ENCODE data around the gene PPT2. TPM values are rescaled to one million over a fixed set of nuclear protein-coding genes. Genes with fewer than 3 reads are reported as not detected.

The PPT2 gene, protein sequence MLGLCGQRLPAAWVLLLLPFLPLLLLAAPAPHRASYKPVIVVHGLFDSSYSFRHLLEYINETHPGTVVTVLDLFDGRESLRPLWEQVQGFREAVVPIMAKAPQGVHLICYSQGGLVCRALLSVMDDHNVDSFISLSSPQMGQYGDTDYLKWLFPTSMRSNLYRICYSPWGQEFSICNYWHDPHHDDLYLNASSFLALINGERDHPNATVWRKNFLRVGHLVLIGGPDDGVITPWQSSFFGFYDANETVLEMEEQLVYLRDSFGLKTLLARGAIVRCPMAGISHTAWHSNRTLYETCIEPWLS
- 15.6 TPM for total RNA-seq
- long read RNA-seq, transcript PPT2-244 (9 exons, 2,053 nt) = major isoform, 8 of 16 reads
- long read RNA-seq, partial matches to known transcripts = 5 of 16 reads
- long read RNA-seq, other reads (novel, unspliced or antisense) = 1 of 16 reads

DNA sequence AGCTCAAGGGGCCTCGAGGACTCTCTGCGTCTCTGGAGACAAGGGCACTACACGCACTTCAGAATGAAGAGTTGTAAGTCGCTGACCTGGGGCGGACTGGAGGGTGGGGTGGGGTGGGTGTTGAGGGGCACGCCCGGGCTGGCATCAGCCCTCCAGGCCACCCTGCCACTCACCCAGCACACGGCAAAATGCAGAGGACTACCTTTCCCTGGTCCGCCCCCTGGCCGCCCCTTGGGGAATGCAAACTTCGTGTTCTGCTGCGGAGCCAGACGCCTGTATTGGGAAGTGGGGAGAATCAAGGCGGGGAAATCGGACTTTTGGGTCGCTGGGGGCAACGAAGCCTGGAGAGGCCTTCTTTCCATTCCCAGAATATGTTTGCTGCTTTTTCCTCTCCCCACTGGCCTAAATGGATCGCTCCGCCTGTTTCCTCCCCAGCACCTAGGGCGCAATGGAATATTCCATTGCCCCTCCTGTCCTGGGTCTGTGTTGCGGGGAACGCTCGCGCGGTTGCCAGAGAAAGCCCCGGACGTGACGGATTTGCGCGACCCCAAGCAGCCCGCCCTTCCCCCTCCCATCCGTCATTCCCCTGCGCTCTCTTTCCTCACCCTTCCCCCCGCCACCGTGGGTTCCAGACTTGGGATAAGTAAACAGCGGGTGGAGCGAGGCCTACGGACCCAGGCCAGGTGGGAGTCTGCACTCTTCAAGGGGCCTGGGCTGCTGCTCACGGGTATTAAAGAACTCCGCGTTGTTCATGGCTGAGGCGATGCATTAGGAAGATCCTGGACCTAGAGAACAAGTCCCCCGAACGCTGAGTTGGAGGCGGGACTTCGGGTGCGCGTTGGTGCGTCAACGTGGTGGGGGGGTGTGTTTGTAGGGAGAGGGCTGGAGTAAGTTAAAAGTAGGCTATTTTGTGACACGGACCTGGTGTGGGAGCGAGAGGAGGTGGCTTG is at the start of gene PPT2:
Gene PPT2, plus strand, starts transcription at position 578 of the 950 bp plus-strand sequence. CDS start 454 bp downstream, outside the sequence.
- intact Hi-C loops (cut with DNase I) = loop anchor here (1.0 to 2.0 kb wide), 3 partner anchors 23 to 41 kb away; partner anchors contain the start of gene AGPAT1
- DNase-seq (ENCODE audit: low spot score) = peak; percentile 91

DNA sequence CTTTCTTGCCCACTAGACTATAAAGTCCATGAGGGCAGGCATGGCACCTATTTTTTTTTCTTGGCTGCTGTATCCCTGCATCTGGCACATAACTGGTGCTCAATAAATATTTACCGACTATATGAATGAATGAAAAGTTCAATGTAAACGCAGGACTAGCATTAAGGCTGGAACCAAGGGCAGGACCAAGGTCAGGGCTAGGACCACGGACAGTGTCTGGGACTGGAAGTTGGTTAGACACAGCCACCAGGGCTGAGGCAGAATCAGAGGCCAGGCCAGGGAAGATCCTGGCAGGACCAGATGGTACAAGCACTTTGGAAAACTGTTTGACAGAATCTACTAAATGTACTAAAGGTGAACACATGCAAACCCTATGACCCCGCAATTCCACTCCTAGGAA is 48.5 kb upstream of the PPT2 start:
- DNase-seq (ENCODE audit: low spot score) = no peak
- intact Hi-C loops (cut with DNase I) = no loop called here

DNA sequence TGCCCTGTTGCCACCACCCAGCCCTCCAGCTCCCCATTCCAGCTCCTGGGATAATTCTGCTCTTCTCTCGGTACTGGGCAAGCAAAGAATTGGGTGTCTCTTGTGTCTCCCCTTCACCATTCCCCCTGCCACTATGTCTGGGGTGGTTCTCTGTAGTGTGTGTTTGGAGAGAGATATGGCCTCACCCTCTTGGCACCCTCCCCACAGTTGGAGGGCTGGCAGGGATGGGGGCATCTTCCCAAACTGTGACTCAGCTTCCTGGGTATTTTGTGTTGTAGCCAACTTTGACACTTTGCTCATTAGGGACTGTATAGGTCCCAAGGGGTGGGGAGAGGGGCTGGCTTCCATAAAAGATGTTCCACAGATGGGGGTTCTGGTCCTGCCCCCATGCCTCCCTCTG is 46.5 kb upstream of the PPT2 start:
- intact Hi-C loops (cut with DNase I) = no loop called here
- no peak for DNase-seq (ENCODE audit: low spot score)

DNA sequence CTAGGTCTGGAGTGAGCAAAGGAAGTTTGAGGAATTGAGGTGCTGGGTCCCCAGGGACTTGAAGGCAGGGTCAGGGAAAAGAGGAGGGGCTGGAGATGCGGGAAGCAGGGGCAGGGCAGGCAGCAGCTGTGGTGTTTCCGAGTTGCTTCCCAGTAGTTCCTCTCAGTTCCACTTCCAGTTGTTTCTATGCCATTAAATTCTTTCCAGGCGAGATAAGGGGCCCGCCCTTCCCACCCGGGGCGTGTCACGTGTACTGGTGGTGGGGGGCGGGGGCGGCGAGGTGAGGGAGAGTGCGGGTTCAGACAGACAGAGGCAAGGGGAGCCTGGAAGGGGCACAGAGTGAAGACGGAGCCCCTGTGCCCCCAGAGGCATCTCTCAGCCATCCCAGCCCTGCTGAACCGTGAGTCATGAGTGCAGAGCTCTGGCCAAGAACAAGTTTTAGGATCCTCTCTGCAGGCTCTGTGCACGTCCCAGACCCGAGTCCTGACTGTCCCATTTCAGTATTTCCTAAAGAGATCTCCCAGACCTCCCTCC is 45.8 kb upstream of the PPT2 start:
- intact Hi-C loops (cut with DNase I) = loop anchor here (2.0 kb wide), 1 partner anchor 61 kb away; no protein-coding TSS in a partner anchor

DNA sequence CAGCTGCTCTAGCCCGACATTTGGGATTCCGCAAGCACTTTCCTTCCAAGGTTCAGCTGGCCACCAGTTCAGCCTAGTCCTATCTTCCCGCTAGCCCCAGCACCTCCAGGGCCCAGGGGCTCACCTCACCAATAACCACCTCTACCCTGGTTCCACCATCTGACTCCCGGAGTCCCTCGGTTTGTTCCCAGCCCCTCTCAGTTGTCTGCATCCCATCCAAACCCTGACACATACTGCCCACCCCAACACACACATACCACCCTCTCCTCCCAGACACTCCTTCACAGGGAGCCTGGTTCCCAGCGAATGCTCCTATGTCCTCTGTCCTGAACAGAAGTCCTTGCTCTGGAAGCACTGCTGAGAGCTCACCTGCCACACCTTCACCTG is 45.2 kb upstream of the PPT2 start:
- DNase-seq (ENCODE audit: low spot score) = no peak
- intact Hi-C loops (cut with DNase I) = loop anchor here (2.0 kb wide), 1 partner anchor 62 kb away; no protein-coding TSS in a partner anchor

More for the DNA sequence above, 45.8 kb upstream of the PPT2 start:
- DNase-seq (ENCODE audit: low spot score) = peak; percentile 79

DNA sequence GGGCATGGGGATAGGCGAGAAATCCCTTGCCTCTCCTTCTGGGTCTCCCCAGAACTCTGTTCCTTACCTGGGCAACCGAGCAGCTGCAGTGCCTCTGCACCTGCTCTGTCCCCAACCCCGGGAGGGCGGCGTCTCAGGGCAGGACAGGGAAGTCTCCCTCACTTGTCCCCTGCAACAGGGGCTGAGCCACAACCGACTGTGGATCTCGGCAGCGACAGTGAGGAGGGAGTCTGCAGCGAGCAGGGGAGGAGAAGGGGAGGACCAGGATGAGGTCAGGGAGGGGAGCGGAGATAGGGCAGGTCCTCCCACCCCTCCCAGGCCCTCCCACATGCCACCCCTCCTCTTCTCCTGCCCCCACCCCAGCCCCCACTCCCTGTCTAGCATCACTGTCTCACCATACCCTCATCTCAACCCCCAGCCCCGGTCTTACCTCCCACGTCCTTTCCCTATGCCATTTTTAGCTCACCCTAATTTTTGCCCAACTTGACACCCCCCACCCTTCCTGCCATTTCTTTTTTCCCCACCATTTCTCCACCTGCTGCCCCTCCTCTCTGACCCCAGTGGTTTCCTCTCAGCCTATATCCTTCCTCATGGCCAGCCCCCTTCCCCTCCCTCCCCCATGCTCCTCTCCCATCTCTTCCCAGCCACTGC is 44.7 kb upstream of the PPT2 start, which contains the start of gene TNXB:
Gene TNXB, minus strand, starts transcription at position 225 of the 651 bp plus-strand sequence. CDS start 11,140 bp downstream, outside the sequence.
- intact Hi-C loops (cut with DNase I) = loop anchor here (2.0 kb wide), 1 partner anchor 62 kb away; no protein-coding TSS in a partner anchor
- DNase-seq (ENCODE audit: low spot score) = no peak

DNA sequence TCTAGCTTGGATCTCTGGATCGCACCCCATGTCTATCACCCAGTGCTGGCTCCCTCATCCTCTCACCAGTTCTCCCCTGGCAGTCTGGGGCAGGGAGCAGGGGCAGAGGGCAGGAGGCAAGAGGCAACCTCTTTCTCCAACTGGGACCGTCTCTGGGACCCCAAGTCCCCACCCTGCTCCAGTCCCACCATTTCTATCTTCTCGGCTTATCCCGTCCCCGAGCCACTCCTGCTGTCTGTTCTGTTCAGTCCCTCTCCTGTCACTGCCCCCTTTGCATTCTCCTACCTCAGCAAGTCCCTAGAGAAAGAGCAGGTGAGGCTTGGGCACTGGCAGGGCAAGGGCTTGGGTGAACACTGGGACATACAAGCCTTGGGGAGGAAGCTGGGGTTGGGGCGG is 44.2 kb upstream of the PPT2 start:
- intact Hi-C loops (cut with DNase I) = loop anchor here (2.0 kb wide), 1 partner anchor 63 kb away; no protein-coding TSS in a partner anchor
- no peak for DNase-seq (ENCODE audit: low spot score)

DNA sequence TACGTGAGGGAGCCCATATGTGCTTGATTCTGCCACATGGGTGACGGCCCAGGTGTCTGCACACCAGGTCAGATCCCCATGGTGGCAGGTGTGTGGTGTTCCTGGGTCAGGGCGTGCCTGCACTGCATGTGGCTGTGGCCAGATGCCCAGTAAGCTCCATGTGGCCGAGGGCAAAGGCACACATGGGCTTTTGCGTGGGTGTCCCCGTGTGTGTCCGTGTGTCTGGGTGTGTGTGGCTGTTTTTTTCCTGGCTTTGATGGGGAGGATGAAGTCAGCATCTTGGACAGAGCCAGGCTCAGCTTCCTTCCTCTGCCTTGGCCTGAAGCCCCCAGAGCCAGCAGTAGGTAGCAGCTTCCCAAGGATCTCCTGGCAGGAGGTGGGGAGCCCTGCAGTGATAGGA is 43.3 kb upstream of the PPT2 start:
- no peak for DNase-seq (ENCODE audit: low spot score)
- intact Hi-C loops (cut with DNase I) = no loop called here

DNA sequence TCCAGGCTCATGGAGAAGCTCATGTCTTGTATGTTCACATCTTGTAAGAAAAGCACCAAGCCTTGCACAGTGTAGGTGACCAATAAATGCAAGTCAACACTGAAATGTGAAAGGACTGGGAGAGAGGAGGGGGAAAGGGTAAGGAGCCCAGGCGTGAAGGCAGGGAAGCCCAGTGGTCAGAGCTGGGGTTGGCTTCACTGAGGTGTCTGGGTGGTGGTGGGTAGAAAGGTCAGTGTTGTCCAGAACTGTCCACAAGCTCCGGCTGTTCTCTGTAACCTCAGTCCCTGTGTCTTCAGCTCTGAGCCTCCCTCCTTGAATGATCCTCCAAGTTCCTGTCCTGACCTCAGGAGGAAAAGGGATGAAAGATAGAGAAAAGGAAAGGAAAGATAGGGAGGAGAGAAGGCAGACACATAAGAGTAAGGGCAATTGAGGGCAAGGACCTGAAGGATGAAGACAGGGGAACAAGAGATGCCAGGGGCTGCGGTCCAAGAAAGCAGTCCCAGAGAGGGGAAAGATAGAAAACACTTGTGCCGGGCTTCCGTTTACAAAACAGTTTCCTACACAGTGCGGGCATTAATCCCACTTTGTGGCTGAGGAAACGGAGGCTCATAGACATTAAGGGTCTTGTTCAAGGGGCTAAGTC is 42.4 kb upstream of the PPT2 start:
- intact Hi-C loops (cut with DNase I) = no loop called here
- no peak for DNase-seq (ENCODE audit: low spot score)

DNA sequence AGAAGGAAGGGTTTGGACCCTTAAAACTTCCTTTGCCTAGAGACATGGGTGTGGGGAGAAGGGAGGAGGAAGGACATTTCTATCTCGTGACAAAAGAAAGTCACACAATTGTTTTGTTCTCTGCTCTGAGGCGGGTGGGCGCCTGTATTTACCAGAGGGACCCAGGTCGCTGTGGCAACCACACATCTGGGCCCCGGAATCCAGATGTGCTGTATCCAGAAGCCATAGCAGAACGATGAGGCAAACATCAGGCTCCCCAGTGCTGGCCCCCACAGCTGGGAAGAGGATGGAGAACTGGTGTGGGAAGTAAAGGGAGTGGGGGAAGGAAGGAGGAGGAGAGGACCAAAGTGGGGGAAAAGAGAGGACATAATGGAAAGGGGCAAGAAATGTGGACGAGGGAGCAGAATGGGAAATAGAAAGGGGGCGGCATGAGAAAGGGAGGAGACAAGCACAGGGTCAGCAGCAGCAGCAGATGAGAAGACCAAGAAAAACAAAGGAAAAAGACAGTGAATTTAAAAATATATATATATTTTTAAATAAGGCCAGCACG is 41.4 kb upstream of the PPT2 start:
- no peak for DNase-seq (ENCODE audit: low spot score)
- intact Hi-C loops (cut with DNase I) = no loop called here

DNA sequence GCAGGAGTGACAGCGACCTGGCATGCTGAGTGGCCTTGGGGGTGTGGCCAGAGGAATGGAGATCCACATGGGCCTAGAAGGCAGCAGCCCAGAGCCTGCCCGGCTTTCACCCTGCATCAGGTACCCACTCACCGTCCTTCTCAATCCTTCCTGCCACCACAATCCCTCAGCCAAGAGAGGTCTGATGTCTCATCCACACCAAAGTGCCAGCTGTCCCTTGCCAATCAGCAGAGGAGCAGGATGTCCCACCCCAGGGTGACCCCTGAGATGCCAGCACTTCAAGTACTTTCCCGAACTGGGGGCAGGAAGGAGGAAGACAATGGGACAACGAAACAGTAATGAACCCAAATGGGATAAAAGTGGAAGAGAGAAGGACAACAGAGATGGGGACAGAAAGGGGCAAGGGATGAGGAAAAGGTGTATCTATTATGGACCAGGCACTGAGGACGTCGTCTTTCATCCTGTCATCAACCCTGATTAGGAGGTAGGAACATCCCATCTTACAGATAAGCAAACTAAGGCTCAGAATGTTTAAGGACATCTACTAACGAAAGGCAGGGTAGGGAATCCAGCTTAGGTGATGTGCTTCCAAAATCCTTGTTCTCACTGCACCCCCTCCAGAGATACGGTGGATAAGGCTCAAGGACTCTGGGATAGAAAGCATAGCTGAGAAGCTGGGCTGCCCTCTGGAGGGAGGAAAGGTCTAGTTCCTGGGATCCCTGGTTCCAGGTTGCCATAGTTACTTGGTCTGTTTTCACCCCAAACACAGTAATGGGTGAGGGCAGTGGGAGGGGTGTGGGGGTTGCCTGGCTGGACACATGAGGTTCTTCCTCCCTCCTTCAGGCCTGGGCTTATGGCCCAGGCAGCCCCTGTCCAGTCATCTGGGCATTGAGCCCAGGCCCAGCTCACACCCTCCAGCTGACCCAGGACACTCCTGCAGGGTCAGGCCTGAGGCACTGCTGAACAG is 40.3 kb upstream of the PPT2 start:
- DNase-seq (ENCODE audit: low spot score) = peak; percentile 83
- intact Hi-C loops (cut with DNase I) = no loop called here

DNA sequence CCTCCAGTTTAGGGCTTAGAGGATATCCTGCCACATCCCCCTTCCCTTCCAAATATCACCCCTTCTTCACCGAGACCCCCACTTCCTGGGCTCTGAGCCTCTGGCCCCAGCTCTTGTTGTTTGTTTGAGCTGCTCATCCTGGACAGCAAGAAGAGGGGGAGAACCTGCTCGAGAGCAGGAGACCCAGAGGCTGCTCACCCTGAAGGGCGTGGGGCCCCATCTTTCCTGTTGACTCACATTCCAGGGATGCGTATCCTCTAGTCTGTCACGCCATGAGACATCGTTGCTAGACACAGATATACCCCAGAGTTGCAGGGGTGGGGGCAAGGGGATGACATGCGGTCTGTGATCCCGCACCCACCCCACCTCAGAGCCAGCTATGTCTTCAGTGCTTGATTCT is 39.1 kb upstream of the PPT2 start:
- DNase-seq (ENCODE audit: low spot score) = no peak
- intact Hi-C loops (cut with DNase I) = no loop called here

DNA sequence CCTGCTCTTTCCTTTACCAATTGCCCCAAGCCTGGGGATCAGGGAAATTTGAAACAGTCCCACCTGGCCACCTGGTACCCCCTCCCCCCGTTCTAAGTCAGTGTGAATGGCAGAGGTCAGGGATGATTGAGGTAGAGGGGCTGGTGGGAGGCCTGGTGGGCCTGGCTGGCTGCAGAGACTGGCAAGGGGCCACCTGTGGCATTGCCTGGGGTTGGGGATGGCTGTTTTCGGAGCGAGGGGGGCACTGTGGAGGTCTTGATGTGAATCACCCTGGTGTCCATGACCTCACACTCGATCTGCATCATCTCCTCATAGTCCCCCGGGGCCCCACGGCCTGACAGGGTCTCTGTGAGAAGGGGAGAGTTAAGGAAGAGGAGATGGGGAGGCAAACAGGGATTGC is 38.3 kb upstream of the PPT2 start:
- no peak for DNase-seq (ENCODE audit: low spot score)
- intact Hi-C loops (cut with DNase I) = no loop called here

DNA sequence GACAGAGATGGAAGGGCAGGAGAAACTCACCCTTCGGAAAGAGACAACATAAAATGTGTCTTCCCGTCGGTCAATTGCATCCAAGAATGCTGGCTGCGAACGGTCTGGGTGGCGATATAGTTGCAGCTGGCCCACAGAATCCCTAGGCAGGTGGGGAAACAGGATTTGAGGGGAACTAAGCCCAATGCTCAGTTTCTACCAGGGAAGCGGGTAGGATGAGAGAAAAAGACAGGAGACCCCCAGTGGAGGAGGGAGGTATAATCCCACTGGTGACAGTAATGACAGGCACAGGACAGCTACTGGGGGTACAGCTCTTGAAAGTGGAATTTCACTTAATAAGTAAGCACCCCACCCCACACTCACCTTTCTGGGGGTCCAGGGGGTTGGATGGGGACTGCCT is 37.3 kb upstream of the PPT2 start:
- intact Hi-C loops (cut with DNase I) = no loop called here
- DNase-seq (ENCODE audit: low spot score) = no peak

DNA sequence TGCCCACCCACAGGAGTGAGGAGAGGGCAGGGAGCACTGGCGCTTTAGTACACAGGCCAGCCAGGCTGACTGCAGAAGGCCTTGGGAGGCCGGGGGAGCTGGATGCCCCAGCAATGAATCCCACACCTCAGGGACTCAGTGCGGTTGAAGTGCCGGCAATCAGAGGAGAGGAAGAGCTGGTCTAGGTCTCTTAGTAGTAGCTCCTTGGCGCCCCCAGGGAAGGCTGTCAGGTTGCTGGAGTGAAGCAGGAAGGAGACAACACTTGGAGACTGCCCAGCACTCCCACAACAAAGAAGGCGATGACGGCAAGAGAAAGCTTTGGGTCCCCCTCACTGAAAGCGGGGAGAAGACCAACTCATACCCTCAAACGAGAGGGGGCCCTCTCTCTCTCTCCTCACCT is 36.5 kb upstream of the PPT2 start:
- intact Hi-C loops (cut with DNase I) = no loop called here

DNA sequence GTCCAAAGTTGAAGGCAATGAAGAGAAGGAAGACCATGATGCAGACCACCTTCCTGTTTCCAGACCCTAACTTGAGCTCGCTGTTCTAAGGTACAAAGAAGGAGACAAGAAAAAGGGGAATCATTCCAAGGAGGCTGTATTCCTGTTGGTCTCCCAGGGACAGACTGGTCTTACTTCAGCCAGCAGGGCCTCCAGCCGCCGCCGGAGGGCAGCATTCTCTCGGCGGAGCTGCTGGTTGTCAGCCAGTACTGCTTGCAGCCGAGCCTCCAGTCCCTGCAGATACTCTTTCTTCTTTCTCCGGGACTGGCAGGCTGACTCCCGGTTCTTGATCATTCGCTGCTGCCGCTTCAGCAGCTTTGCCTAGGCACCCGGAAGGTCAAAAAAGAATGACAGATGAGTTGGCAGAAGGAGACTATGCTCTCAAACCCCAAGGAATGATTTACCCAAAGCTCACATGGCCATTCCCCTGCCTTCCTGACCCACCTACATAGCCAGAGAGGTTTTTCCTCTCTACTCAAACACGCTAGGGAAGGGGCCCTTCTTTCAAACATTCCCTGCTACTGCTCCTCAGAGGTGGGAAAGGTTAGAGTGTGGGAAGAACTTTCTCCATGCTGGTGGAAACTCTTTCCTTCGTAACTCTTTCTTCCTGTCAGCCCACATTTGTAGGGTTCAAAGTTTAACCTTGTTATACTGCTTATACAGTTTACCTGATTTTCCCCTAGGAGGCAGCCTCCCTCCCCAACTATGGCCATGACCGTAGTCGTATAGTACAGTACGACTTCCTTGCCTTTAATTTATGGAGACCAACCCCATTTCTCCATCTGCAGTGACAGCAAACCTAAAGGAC is 34.9 kb upstream of the PPT2 start:
- intact Hi-C loops (cut with DNase I) = no loop called here
- DNase-seq (ENCODE audit: low spot score) = peak; percentile 94

More for the DNA sequence above, 36.5 kb upstream of the PPT2 start:
- no peak for DNase-seq (ENCODE audit: low spot score)
